GM21576 (cell line): ENCODE measurements around the gene MRGPRE.

Source experiments
- ATAC-seq: cut with Tn5 transposase; IDR thresholded peaks from one replicate; pipeline ENCODE4 v1.9.1; 2021; ENCODE audit warnings: mild to moderate bottlenecking, moderate library complexity; ENCODE audit not compliant: unreplicated experiment

The MRGPRE gene

DNA sequence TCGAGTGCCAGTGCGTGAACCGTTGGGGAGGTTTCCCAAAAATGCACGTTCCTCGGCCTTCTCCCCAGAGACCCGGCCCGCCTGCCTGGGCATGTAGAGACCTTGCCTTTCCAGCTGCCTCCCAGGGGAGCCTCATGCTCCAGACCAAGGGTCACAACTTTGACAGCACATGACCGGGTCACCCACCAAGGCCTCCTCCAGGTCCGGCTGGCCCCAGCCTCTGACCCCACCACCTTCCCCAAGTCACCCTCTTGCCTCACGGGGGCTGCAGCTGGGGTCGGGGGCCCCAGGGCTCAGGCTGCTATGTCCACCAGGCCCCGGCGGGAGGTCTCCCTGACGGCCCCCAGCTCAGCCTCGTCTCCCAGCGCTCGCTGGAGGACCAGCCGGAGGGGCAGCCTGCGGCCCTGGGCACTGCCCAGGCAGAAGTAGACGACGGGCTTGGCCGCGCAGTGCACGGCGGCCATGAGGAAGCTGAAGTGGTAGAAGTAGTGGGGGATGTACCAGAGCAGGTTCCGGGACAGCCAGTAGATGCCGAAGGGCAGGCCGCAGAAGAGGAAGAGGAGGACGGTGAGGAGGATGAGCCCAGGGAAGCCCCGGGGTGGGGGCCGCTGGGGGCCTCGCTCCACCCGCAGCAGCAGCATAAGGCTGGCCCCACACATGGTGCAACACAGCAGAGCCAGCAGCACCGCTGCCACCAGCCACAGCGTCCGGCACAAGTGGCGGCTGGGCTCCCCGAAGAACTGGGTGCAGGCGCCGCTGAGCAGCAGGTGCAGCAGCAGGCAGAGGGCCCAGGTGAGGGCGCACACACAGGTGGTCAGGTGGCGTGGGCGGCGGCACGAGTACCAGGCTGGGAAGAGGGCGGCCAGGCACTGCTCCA, 4.4 kb downstream of the MRGPRE start:
- ATAC-seq: no peak

GRCh38 chr11:3226846-3227567, 5.2 kb downstream of the MRGPRE start:
- ATAC-seq: no peak

- no peak for ATAC-seq
Observed at GRCh38 chr11:3225826-3226750, 6.1 kb downstream of the MRGPRE start.

DNA sequence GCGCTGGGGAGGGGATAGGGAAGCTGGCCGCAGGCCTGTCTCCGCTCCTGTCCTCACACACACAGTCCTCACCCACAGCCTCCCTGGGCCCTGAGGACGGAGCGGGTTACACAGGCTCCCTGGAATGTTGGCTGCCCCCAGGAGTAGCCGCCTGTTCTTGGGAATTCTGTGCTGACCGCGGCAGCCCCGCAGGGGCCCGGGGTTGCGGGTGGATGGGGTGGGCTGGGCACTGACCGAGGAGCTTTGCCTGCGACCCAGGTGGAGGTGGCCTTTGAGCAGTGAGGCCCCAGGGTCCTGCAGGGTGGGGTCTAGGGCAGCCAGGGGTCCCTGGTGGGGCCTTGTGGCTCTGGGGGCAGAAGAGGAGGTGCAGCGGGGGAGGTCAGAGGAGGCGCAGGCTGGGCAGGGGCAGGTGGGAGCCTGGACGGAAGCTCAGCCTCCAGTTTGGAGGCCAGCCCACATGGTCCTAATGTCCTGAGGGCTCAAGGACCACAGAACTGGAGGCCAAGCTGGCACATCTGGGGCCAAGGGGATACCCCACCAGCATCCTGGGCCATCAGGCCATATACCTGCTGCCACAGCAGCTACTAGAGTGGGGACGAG, 7.0 kb downstream of the MRGPRE start:
- ATAC-seq: no peak

DNA sequence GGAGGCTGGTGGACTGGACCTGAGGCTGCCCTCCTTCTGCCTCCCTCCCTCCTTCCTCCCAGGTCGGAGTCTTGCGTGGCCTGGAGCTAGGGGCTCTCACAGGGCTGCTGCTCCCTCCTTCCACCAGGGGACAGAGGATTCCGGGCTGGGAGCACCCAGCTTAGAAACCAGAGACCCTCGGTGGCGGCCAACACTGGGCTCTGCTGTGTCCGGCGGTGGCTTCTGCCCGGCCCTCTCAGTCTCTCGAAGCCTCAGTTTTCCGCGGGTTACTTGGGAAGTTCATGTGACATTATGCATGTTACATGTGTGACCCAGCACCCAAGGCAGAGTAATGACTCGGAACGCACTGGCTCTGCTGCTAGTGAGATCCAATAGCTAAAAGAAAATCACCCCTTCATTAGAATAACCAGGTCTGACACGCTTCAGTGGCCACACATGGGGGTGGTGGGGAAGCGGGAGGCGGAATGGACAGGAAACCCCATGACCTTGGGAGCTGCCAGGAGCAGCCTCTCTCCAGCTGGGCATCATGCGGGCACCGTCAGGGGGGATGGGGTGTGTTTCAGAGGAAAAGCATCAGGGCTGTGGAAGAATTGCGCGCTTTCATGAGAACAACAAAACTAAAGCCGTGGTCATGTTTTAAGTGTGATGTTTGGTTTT, 7.7 kb downstream of the MRGPRE start:
- no peak for ATAC-seq

GRCh38 chr11:3223932-3224381, 8.3 kb downstream of the MRGPRE start:
- ATAC-seq: no peak

- no peak for ATAC-seq
Observed at GRCh38 chr11:3222941-3223915, 9.0 kb downstream of the MRGPRE start.

DNA sequence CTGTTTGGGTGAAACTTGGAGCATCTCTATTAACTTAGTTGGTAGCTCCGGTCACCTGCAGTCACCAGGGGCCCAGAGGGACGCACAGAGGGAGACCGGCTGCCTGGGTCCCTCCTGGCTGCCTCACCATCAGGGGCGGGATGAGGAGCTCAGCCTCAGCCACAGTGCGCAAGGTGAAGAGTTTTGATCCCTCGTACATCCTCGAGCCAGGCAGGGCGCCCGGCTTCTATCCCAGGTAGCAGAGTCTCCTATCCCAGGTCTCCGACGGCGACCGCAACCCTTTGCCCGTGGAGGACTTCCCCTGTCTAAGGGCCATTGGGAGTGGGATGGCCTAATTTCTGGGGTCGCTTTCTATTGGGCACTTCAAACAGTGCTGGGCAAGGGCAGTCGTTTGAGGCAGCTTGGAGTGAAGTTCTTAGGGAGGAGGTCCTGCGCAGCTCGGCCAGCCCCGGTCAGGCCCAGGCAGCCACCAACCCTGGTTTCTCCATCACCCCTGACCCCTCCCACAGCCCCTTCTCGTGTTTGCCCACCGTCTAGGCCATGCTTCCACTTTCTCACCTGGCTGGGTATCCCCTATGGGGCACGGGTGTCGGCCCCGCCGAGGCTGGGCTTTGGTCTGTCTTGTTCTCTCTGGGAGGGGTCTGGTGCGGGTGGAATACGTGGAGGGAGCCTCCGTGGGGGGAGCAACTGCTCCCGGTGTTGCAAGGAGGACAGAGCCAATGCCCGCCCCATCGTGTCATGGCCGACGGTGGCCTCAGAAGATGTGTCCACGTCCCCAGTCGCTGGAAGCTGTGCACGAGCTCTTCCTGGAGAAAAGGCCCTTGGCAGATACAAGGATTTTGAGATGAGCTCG, 10.0 kb downstream of the MRGPRE start:
- ATAC-seq: no peak

- ATAC-seq: no peak
Observed at GRCh38 chr11:3221408-3222002, 10.7 kb downstream of the MRGPRE start.

DNA sequence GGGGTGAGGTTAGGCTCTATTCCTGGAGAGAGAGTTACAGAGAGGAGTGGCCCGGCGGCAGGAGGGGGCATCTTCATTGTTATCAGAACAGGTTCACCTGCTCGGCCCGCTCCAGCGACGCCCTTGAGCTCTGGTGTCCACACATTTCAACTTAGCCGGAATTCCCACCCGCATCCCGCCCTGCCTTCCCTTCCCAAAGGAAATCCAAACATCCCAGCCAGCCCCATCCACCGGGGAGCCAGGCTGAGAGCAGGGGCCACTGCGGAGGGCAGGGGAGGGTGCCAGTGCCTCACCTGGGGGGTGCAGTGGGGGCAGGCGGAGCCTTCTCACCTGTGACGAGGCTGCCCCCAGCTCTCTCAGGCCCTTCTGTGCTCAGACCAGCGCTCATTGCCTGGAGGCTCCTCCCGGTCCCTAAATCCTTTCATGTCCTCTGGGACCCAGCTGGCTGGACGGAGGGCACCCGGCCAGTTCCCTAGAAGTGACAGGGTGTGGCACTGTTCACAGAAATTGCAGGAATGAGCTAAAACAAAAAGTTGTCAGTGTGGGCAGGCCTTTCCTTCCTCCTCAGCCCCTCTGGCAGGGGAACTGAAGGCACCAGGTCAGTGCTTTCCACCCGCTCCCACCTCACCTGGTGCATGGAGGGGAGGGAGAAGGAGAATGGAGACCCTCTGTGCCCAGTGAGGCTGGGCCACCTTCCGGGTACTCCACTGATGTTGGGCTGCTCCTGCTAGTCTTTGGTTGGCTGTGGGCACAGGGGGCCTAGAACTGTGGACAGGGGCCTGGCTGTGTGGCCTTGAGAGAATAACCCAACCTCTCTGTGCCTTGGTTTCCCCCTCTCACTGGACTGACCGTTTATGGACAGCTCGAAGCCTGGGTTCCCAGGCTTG, 11.5 kb downstream of the MRGPRE start:
- no peak for ATAC-seq

DNA sequence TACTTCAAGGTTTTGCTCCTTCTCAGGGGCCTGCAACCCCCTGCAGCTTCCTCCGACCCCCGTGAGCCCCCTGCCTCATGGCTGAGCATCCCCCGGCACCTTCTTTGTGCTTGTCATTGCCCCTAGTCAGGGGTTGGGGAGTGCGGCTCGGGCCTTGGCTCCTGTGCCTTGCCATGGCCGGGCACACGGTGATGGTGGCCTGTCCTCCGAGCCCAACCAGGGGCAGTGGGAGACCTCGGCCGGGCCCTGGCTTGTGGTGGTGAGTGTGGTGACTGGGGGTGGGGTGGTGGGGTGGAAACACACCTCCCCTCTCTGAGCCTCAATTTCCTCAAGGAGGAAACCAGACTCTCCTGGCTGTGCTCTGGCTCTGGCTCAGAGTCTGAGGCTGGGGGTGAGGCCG, 12.1 kb downstream of the MRGPRE start:
- no peak for ATAC-seq

DNA sequence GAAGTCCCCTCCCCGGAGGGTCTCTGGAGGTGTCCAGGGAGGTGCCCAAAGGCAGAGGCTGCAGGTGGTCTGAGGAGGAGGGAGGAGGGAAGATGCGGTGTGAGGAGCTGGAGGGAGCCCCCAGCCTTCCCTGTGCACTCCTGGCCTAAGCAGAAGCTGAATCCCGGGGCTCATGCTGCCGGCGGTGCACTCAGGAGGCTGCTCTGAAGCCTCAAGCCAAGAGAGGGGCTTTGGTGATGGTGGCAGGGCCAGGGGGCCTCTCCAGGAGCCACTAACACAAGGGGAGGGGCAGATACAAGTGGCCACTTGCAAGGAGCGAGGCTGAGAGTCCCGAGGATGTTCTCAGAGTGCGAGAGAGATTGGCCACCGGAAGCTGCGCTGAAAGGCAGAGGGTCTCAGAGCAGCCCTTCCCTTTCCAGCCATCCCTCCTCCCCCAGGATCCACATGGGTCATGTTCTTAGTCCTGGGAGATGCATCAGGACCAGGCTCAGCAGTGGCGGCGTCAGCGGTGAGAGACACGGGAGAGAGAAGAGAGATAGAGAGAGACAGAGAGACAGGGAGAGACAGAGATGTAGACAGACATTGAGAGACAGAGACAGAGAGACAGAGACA, 12.8 kb downstream of the MRGPRE start:
- ATAC-seq: no peak

GRCh38 chr11:3218483-3219280, 13.5 kb downstream of the MRGPRE start, which contains the start of gene MRGPRG:
MRGPRG (minus strand) TSS chr11:3218813; CDS start chr11:3218813, 0 bp downstream.
- no peak for ATAC-seq

DNA sequence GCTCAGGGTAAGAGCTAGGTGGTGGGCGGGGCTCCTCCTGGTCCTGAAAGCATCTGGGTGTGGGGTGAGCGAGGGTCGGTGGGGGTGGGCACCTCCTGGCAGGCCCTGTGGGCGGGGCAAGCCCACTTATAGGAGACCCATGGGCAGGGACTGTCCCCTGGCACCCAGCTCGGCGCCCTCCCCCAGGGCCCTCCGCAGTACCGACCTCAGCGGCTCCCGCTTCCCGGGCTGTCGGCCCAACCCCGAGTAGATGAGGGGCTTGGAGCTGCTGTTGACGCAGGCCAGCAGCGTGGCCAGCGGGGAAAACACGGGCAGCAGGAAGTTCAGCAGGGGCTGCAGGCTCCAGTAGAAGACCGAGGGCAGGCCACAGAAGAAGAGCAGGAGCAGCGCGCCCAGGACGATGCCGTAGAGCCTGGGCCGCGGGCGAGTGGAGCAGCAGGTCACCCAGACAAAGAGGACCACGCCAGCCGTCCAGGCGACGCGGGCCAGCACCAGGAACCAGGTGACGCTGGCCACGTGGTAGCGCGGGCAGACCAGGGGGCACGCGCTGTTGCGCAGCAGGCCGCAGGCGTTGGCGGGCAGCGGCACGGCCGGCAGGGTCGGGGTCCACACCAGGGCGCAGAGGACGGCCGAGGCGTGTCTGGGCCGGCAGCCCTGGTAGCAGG, 14.3 kb downstream of the MRGPRE start:
- no peak for ATAC-seq

GRCh38 chr11:3216027-3216525, 16.1 kb downstream of the MRGPRE start:
- ATAC-seq: no peak
